NCI-H1092 (cell line): ENCODE data around the gene SLC37A1.

Experiments used
- DNase-seq: peaks from one replicate; lab custom pipeline; 2025; lab: John Stamatoyannopoulos, UW

Gene SLC37A1

GRCh38 chr21:42527489-42528158, 14.0 kb downstream of the SLC37A1 start:
- no peak for DNase-seq

GRCh38 chr21:42530167-42530518, 16.5 kb downstream of the SLC37A1 start:
- DNase-seq: no peak

- DNase-seq: no peak
Measured at GRCh38 chr21:42531771-42532170, 18.1 kb downstream of the SLC37A1 start.

GRCh38 chr21:42532466-42533181, 19.0 kb downstream of the SLC37A1 start:
- no peak for DNase-seq

GRCh38 chr21:42533306-42533962, 19.8 kb downstream of the SLC37A1 start:
- DNase-seq: no peak

- no peak for DNase-seq
Measured at GRCh38 chr21:42533963-42534355, 20.3 kb downstream of the SLC37A1 start.

- no peak for DNase-seq
Measured at GRCh38 chr21:42534421-42535378, 21.0 kb downstream of the SLC37A1 start.

GRCh38 chr21:42535602-42536171, 22.0 kb downstream of the SLC37A1 start:
- no peak for DNase-seq

GRCh38 chr21:42536601-42537000, 22.9 kb downstream of the SLC37A1 start:
- no peak for DNase-seq

- DNase-seq: no peak
Measured at GRCh38 chr21:42537106-42537742, 23.6 kb downstream of the SLC37A1 start.

GRCh38 chr21:42538479-42539275, 25.0 kb downstream of the SLC37A1 start:
- DNase-seq: no peak

GRCh38 chr21:42539342-42539741, 25.7 kb downstream of the SLC37A1 start:
- no peak for DNase-seq

- no peak for DNase-seq
Measured at GRCh38 chr21:42539931-42540343, 26.3 kb downstream of the SLC37A1 start.

GRCh38 chr21:42540396-42540795, 26.7 kb downstream of the SLC37A1 start:
- DNase-seq: no peak

- DNase-seq: no peak
Measured at GRCh38 chr21:42541174-42541573, 27.5 kb downstream of the SLC37A1 start.

GRCh38 chr21:42541618-42542017, 28.0 kb downstream of the SLC37A1 start:
- DNase-seq: no peak

GRCh38 chr21:42542196-42542595, 28.5 kb downstream of the SLC37A1 start:
- DNase-seq: no peak

GRCh38 chr21:42542596-42542995, 28.9 kb downstream of the SLC37A1 start:
- DNase-seq: no peak

GRCh38 chr21:42543106-42543847, 29.6 kb downstream of the SLC37A1 start:
- DNase-seq: no peak

- no peak for DNase-seq
Measured at GRCh38 chr21:42544544-42544943, 30.9 kb downstream of the SLC37A1 start.
